Activated CD4-positive, alpha-beta T cell treated with anti-CD3 and anti-CD28 coated beads for 36 hours (primary cell): Measurements from ENCODE around the gene FAM76A. TPM values are rescaled to one million over a fixed set of nuclear protein-coding genes. Genes with fewer than 3 reads are reported as not detected.
"Not testable (repeated sequence)": the region's sequence is repeated elsewhere in the genome, so short reads cannot be mapped to it uniquely, and the experiment has no call there.

Source experiments
- ATAC-seq: fragments of 200-7000 bp; cut with Tn5 transposase; one replicate; pipeline ENCODE4 v1.10.0; 2021; ENCODE audit warnings: mild to moderate bottlenecking, moderate library complexity
- CTCF ChIA-PET: fragments of 350-600 bp; sonication (Branson Sonifier 250); formaldehyde crosslinking; loops from one replicate; lab custom pipeline; 2021; ENCODE audit warnings: antibody characterized with exemption; lab: Charles Lee
- POLR2A ChIA-PET: fragments of 350-600 bp; sonication (Branson Sonifier 250); formaldehyde crosslinking; loops from one replicate; lab custom pipeline; 2021; ENCODE audit warnings: antibody characterized with exemption, inconsistent platforms; lab: Charles Lee
- DNase-seq: peaks from one replicate; pipeline ENCODE4 v3.0.0-alpha.2; 2020
- H3K27ac Mint-ChIP-seq: one replicate; pipeline ENCODE4 v1.8.0; 2021; ENCODE audit warnings: mixed read lengths
- H3K27me3 Mint-ChIP-seq: one replicate; pipeline ENCODE4 v1.8.0; 2021; ENCODE audit warnings: mixed read lengths
- H3K36me3 Mint-ChIP-seq: one replicate; pipeline ENCODE4 v1.8.0; 2021; ENCODE audit warnings: low read depth, mixed read lengths
- H3K4me1 Mint-ChIP-seq: one replicate; pipeline ENCODE4 v1.8.0; 2021; ENCODE audit warnings: mixed read lengths
- H3K4me3 Mint-ChIP-seq: one replicate; pipeline ENCODE4 v1.8.0; 2021; ENCODE audit warnings: mild to moderate bottlenecking, moderate library complexity, mixed read lengths
- H3K9me3 Mint-ChIP-seq: one replicate; pipeline ENCODE4 v1.8.0; 2021; ENCODE audit warnings: low read depth, mixed read lengths
- intact Hi-C, 2 experiments: fragments of 100-400 bp; cut with DNase I in 1 of 2; cut with micrococcal nuclease in 1 of 2; formaldehyde crosslinking; loops; one replicate each; pipeline versions ENCODE4 v1.14.2 to v1.15.1; 2022 to 2024; cut with DNase I, micrococcal nuclease
- total RNA-seq, 2 experiments: library from RNA; stranded (reverse); gene quantifications; one replicate each; pipeline ENCODE4 v1.2.3, GENCODE V29; 2021

FAM76A gene
- total RNA-seq, 2 experiments from 2014 or later: 7.4 to 8.1 TPM

GRCh38 chr1:27778056-27778455 is 52.3 kb downstream of the FAM76A start:
- H3K27me3 Mint-ChIP-seq: no peaks in the 10 kb centered on the region
- ChIA-PET CTCF (interaction anchor here (0.6 kb wide), 1 partner anchor 98 kb away, joined by 6 read pairs; no protein-coding TSS in a partner anchor), POLR2A (no interaction called here)
- H3K27ac Mint-ChIP-seq: no peak overlapping the region
- peaks cover 12% of the 10 kb centered on the region for H3K36me3 Mint-ChIP-seq
- no peaks in the 10 kb centered on the region for H3K9me3 Mint-ChIP-seq
- H3K4me3 Mint-ChIP-seq: no peak overlapping the region
- intact Hi-C loops: no loop called here
- ATAC-seq (no peak), DNase-seq (no peak)
- peaks cover 25% of the 10 kb centered on the region for H3K4me1 Mint-ChIP-seq

GRCh38 chr1:27779122-27779521 is 53.4 kb downstream of the FAM76A start:
- peaks cover 11% of the 10 kb centered on the region for H3K36me3 Mint-ChIP-seq
- DNase-seq: no peak
- H3K9me3 Mint-ChIP-seq: no peaks in the 10 kb centered on the region
- H3K4me3 Mint-ChIP-seq: no peak overlapping the region
- H3K27me3 Mint-ChIP-seq: no peaks in the 10 kb centered on the region
- ChIA-PET CTCF (no interaction called here), POLR2A (no interaction called here)
- peaks cover 22% of the 10 kb centered on the region for H3K4me1 Mint-ChIP-seq
- no peak overlapping the region for H3K27ac Mint-ChIP-seq
- no peak for ATAC-seq
- intact Hi-C loops: no loop called here

- Mint-ChIP-seq H3K27me3 (no peaks in the 10 kb centered on the region), H3K9me3 (no peaks in the 10 kb centered on the region), H3K36me3 (peaks cover 4% of the 10 kb centered on the region), H3K4me3 (no peak overlapping the region), H3K4me1 (peaks cover 9% of the 10 kb centered on the region), H3K27ac (no peak overlapping the region)
- ChIA-PET CTCF (no interaction called here), POLR2A (no interaction called here)
- intact Hi-C loops: no loop called here
- no peak for ATAC-seq
- no peak for DNase-seq
These were observed 57.2 kb downstream of the FAM76A start for GRCh38 chr1:27782950-27783349.

- H3K9me3 Mint-ChIP-seq: no peaks in the 10 kb centered on the region
- ATAC-seq (no peak), DNase-seq (no peak)
- no peak overlapping the region for H3K27ac Mint-ChIP-seq
- H3K4me1 Mint-ChIP-seq: peaks cover 9% of the 10 kb centered on the region
- no peaks in the 10 kb centered on the region for H3K27me3 Mint-ChIP-seq
- ChIA-PET POLR2A (no interaction called here), CTCF (interaction anchor here (1.3 to 1.8 kb wide), 2 partner anchors 11 to 72 kb away, joined by 3 to 11 read pairs; partner anchors contain the start of gene STX12)
- peaks cover 10% of the 10 kb centered on the region for H3K36me3 Mint-ChIP-seq
- intact Hi-C loops: no loop called here
- H3K4me3 Mint-ChIP-seq: no peak overlapping the region
These were observed 58.9 kb downstream of the FAM76A start for GRCh38 chr1:27784700-27785099.

GRCh38 chr1:27785781-27786455 is 60.2 kb downstream of the FAM76A start:
- Mint-ChIP-seq H3K9me3 (no peaks in the 10 kb centered on the region), H3K27ac (peak overlapping the region; percentile 22), H3K4me1 (peaks cover 9% of the 10 kb centered on the region), H3K27me3 (no peaks in the 10 kb centered on the region), H3K36me3 (peaks cover 20% of the 10 kb centered on the region), H3K4me3 (no peak overlapping the region)
- DNase-seq (no peak), ATAC-seq (no peak)
- ChIA-PET CTCF (interaction anchor here (1.3 to 1.8 kb wide), 2 partner anchors 12 to 71 kb away, joined by 3 to 11 read pairs; partner anchors contain the start of gene STX12), POLR2A (no interaction called here)
- intact Hi-C loops: no loop called here

- ChIA-PET CTCF (interaction anchor here (0.6 to 0.7 kb wide), 2 partner anchors 28 to 30 kb away, joined by 3 to 4 read pairs; no protein-coding TSS in a partner anchor), POLR2A (no interaction called here)
These were observed 62.1 kb downstream of the FAM76A start for GRCh38 chr1:27787895-27788294.

GRCh38 chr1:27789540-27790041 is 63.8 kb downstream of the FAM76A start:
- H3K27me3 Mint-ChIP-seq: no peaks in the 10 kb centered on the region
- no peak for ATAC-seq

More at GRCh38 chr1:27787895-27788294, 62.1 kb downstream of the FAM76A start:
- Mint-ChIP-seq H3K4me1 (peaks cover 9% of the 10 kb centered on the region), H3K36me3 (peaks cover 19% of the 10 kb centered on the region), H3K4me3 (no peak overlapping the region), H3K9me3 (no peaks in the 10 kb centered on the region), H3K27ac (no peak overlapping the region), H3K27me3 (no peaks in the 10 kb centered on the region)
- ATAC-seq (no peak), DNase-seq (no peak)
- intact Hi-C loops: no loop called here

GRCh38 chr1:27790270-27790669 is 64.5 kb downstream of the FAM76A start:
- ChIA-PET POLR2A (interaction anchor here (0.7 kb wide), 1 partner anchor 254 kb away, joined by 3 read pairs; no protein-coding TSS in a partner anchor), CTCF (interaction anchor here (1.2 kb wide), 1 partner anchor 23 kb away, joined by 4 read pairs; no protein-coding TSS in a partner anchor)
- peaks cover 35% of the 10 kb centered on the region for H3K36me3 Mint-ChIP-seq
- H3K27ac Mint-ChIP-seq, intact Hi-C loops, H3K4me3 Mint-ChIP-seq, H3K9me3 Mint-ChIP-seq, ATAC-seq, DNase-seq, H3K27me3 Mint-ChIP-seq, H3K4me1 Mint-ChIP-seq: not testable (repeated sequence)

More at GRCh38 chr1:27789540-27790041, 63.8 kb downstream of the FAM76A start:
- peaks cover 7% of the 10 kb centered on the region for H3K4me1 Mint-ChIP-seq
- intact Hi-C loops: no loop called here
- no peaks in the 10 kb centered on the region for H3K9me3 Mint-ChIP-seq
- POLR2A ChIA-PET: no interaction called here
- H3K27ac Mint-ChIP-seq: no peak overlapping the region
- CTCF ChIA-PET: interaction anchor here (1.2 kb wide), 1 partner anchor 22 kb away, joined by 4 read pairs; no protein-coding TSS in a partner anchor
- no peak for DNase-seq
- peaks cover 31% of the 10 kb centered on the region for H3K36me3 Mint-ChIP-seq
- no peak overlapping the region for H3K4me3 Mint-ChIP-seq

GRCh38 chr1:27795601-27796000 is 69.8 kb downstream of the FAM76A start:
- no peak overlapping the region for H3K27ac Mint-ChIP-seq
- no peaks in the 10 kb centered on the region for H3K4me1 Mint-ChIP-seq
- intact Hi-C loops: no loop called here
- no peak overlapping the region for H3K4me3 Mint-ChIP-seq
- H3K9me3 Mint-ChIP-seq: no peaks in the 10 kb centered on the region
- ChIA-PET POLR2A (no interaction called here), CTCF (no interaction called here)
- DNase-seq (no peak), ATAC-seq (no peak)
- H3K36me3 Mint-ChIP-seq: peaks cover 46% of the 10 kb centered on the region
- no peaks in the 10 kb centered on the region for H3K27me3 Mint-ChIP-seq

GRCh38 chr1:27804791-27805190 is 79.0 kb downstream of the FAM76A start:
- Mint-ChIP-seq H3K27me3 (no peaks in the 10 kb centered on the region), H3K4me1 (peaks cover 2% of the 10 kb centered on the region), H3K27ac (no peak overlapping the region), H3K4me3 (no peak overlapping the region), H3K36me3 (peaks cover 34% of the 10 kb centered on the region), H3K9me3 (no peaks in the 10 kb centered on the region)
- ATAC-seq (peak; percentile 73), DNase-seq (peak; percentile 29)
- intact Hi-C loops: no loop called here
- CTCF ChIA-PET: interaction anchor here (1.2 kb wide), 1 partner anchor 195 kb away, joined by 3 read pairs; no protein-coding TSS in a partner anchor
- POLR2A ChIA-PET: no interaction called here

- peaks cover 2% of the 10 kb centered on the region for H3K4me1 Mint-ChIP-seq
- no peaks in the 10 kb centered on the region for H3K27me3 Mint-ChIP-seq
- H3K27ac Mint-ChIP-seq: no peak overlapping the region
- no peaks in the 10 kb centered on the region for H3K9me3 Mint-ChIP-seq
- DNase-seq (no peak), ATAC-seq (no peak)
- peaks cover 27% of the 10 kb centered on the region for H3K36me3 Mint-ChIP-seq
- ChIA-PET CTCF (no interaction called here), POLR2A (no interaction called here)
- intact Hi-C loops: no loop called here
- H3K4me3 Mint-ChIP-seq: no peak overlapping the region
These were observed 81.0 kb downstream of the FAM76A start for GRCh38 chr1:27806758-27807157.

GRCh38 chr1:27807385-27807784 is 81.6 kb downstream of the FAM76A start:
- H3K27me3 Mint-ChIP-seq: no peaks in the 10 kb centered on the region
- peaks cover 27% of the 10 kb centered on the region for H3K36me3 Mint-ChIP-seq
- no peak overlapping the region for H3K4me3 Mint-ChIP-seq
- CTCF ChIA-PET: no interaction called here
- intact Hi-C loops: no loop called here
- no peaks in the 10 kb centered on the region for H3K9me3 Mint-ChIP-seq
- peaks cover 4% of the 10 kb centered on the region for H3K4me1 Mint-ChIP-seq
- ATAC-seq: no peak
- no peak overlapping the region for H3K27ac Mint-ChIP-seq
- POLR2A ChIA-PET: no interaction called here
- DNase-seq: no peak
